Activated CD8-positive, alpha-beta memory T cell treated with anti-CD3 and anti-CD28 coated beads for 4 hours (primary cell): Measurements from ENCODE around the gene LRRC2.
"Not testable (repeated sequence)": the region's sequence is repeated elsewhere in the genome, so short reads cannot be mapped to it uniquely, and the experiment has no call there.

ENCODE experiments used
- DNase-seq, 2 donors: peaks; one replicate each; pipeline ENCODE4 v3.0.0-alpha.2; 2020; ENCODE audit warnings: low read depth in 2 of 2

Gene LRRC2

GRCh38 chr3:46566040-46566641 lies at the start of gene LRRC2:
LRRC2 (minus strand) TSS chr3:46566302; CDS start chr3:46551591, 14,711 bp downstream.
- DNase-seq: no peak

GRCh38 chr3:46615050-46615775 lies 49.1 kb upstream of the LRRC2 start:
- no peak for DNase-seq

DNA sequence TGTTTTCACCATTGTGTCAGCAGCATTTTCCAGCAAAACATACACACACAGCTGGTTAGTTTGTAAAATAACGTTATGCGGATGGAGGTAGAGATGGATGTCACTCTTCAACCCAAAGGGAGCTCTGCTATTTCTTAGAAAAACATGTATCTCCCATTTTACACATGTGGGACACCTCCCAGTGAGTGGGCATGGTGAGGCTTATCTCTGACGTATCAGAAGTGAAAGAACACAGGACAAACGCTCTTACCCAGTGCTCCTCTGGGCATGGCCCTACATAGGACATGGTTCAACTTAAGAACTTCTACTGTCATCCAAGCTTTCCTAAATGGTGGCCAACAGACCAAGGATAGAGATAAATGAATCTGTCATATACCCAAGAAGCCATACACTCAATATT lies 48.3 kb upstream of the LRRC2 start:
- DNase-seq: no peak

DNA sequence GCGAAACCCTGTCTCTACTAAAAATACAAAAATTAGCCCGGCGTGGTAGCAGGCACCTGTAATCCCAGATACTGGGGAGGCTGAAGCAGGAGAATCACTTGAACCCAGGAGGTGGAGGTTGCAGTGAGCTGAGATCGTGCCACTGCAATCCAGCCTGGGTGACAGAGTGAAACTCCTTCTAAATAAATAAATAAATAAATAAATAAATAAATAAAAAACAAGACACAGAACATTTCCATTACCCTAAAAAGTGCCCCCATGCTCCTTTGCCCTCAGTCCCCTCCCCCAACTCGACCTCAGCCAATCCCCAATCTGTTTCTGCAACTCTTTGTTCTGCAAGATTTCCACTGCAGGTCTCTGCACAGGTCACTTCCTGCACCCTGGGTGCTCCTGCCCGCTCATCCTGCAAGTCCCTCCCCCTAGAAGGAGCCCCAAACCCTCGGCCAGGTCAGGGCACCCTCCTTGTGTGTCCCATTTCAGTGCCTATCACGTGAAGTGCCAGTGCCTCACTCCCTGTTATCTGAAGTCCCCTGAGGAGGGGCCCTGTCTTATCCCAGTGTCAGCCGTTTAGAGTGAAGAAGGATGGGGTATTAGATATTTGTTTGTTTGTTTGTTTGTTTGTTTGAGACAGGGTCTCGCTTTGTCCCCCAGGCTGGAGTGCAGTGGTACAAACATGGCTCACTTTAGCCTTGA lies 47.4 kb upstream of the LRRC2 start:
- DNase-seq: no peak

DNA sequence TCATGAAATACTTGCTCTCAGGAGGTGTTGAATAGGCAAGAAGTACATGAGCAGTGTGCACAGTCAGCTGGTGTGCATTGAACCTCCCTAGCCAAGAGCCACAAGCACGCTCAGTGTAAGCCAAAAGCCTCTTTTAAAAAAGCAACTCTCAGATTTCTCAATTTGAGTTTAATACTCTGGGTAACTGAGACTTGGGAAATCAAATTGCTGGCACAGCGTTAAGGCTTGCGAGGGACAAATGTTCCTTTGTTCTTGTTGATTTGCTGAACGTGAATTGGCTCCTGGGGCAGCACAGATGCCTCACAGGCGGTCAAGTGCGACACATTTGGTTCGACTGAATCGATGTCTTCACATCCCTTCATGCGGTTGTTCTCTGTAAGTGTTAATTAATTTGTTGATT lies 46.2 kb upstream of the LRRC2 start, which contains the start of gene FAM240A:
FAM240A (plus strand) TSS at position 202 of the 400 bp plus-strand sequence; CDS start at position 361, 159 bp downstream.
- DNase-seq: no peak

DNA sequence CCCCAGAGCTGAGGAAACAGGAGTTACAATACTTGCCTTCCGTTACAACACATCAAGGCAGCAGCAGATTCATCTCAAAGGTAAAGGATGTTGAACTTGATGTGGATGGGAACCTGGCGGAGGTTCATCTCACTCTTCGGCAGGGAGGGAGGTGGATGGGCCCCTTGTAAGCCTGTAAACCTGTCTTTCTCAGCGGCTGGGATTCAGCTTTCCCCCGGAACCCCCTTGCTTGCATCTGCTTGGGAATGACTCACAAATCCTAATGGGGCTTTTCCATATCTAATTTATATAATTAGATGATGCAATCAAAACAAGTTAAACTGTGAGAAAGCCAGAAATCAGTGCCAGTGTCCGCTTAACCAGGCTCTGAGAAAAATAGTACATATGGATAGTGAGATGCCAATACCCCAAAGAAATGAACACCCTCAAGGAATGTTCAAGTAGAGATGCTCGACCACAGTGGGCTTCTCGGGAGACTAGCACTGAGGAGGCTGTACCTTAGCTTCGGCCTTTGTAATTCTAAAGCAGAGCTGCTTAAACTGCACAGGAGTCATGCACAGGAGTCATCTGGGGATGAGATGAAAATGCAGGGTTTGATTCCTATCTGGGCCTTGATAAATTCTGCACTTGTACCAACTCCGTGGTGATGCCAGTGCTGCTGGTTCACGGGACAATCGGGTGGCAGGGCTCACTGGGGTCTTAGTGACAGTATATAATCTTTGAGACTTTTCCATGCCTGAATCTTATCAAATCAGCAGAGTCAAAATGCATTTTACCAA lies 44.0 kb upstream of the LRRC2 start:
- no peak for DNase-seq

- no peak for DNase-seq
These were observed 43.2 kb upstream of the LRRC2 start for GRCh38 chr3:46609212-46609721.

GRCh38 chr3:46607603-46608028 lies 41.5 kb upstream of the LRRC2 start:
- DNase-seq: no peak

DNA sequence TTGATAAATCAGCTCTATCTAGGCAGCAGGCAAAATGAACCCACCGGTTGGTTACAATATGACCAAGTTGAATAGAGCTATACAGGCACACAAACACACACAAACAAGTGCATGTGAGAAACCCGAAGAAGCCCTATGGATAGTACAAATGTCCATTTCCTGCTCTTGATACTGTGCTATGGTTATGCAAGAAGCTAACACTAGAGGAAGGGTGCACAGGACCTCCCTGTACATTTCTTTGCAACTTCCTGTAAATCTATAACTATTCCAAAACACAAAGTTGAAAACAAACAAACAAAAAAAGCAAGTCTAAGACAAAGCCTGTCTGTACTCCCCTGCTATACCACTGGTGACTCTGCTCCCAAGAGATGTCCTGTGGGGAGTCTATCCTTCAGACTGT lies 38.0 kb upstream of the LRRC2 start:
- DNase-seq: no peak

DNA sequence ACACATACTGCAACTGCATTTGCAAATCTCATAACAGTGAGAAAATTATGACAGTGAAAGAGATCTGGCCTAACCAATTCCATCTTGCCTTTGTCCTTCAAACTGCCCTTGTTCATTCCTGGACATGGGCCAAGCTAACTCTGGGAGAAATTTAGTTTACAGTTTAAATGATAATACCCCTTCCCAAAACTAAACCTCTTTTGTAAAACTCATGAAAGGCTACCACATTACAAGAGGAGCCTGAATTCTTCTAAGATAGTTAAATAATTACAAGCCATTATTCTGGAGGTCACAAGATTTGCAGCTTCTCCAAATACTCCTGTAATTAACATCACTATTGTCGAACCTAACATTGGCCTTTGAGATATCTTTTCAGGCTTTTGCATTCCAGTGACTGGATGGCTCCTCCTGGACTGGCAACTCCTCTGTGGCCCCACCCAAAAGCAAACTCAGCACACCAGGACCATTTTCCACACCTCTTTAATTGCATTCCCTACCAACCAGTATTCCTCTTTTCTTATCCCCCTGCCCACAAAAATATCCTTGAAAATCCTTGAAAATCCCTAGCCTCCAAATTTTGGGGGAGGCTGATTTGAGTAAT lies 37.4 kb upstream of the LRRC2 start:
- no peak for DNase-seq

DNA sequence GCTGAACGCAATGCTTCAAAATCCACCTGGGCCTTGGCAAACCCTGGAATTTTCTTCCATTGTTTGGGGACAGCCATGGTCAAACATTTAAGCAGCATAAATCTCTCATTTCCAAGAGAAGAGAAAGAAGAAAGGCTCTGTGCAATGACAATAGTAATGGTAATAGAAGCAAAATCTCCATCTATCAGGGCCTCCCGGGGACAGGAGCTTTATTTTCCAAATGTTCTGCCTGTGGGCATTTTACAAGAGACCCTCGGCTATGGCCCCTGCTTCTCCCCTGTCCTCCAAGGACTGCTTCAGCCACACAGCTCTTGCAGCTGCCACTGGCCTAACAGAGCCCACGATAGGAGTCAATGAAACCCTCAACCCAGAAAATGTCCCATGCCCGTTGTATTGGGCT lies 33.5 kb upstream of the LRRC2 start:
- no peak for DNase-seq

DNA sequence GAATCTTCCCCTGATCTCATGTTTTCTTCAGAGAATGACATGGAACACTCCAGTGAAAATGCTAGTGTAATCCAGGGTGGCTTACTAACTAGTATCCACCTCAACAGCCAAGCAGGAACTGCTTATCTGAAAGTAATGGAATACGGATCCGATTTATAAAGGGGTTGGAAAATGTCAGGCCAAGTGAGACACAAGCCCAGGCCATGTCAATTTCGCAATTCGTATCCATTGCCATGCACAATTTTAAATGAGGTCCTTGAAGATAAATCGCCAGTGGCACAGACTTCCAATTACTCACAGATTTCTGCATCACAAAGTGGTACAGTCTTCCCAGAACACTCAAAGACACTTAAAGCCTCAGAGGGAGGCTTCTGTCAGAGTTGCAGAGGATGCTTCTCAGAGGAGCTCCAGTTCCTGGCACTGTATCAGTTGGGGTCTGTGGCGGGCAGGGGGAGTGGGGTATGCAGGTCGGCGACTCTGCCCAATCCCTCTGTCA lies 29.8 kb upstream of the LRRC2 start:
- no peak for DNase-seq

- DNase-seq: no peak
These were observed 28.6 kb upstream of the LRRC2 start for GRCh38 chr3:46594723-46595122.

- DNase-seq: no peak
These were observed 27.9 kb upstream of the LRRC2 start for GRCh38 chr3:46593979-46594378.

DNA sequence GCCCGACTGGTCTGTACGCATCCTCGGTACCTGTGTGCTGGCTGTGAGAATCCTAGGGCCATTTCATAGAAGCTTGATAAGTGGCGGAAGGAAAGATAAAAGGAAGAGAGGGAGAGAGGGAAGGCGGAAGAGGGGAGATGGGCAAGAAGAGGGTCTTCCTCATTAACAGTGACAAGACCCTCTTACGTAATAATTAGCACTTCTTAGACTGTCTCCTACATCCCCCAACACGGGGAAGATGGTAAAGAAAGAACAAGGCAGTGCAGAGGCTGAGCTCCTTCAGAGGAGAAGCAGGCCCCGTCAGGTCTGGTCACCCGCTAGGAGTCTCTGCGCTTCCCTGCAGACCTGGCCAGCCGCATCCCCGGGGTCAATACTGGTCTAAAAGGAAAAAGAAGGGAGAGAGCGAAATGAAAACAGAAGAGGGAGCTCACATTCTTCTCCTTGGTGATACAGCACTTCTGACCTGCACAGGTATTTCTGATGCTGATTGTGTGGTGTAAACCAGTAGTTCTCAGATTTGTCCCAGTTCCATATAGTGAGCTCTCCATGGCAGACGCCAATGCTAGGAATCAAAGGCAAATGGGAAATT lies 27.3 kb upstream of the LRRC2 start:
- no peak for DNase-seq

- not testable (repeated sequence) for DNase-seq
These were observed 21.2 kb upstream of the LRRC2 start for GRCh38 chr3:46587268-46587667.

- DNase-seq: no peak
These were observed 20.7 kb upstream of the LRRC2 start for GRCh38 chr3:46586738-46587246.

GRCh38 chr3:46585799-46586693 lies 19.9 kb upstream of the LRRC2 start:
- no peak for DNase-seq

GRCh38 chr3:46584598-46585467 lies 18.7 kb upstream of the LRRC2 start:
- no peak for DNase-seq
